GM15510 (cell line): ENCODE measurements around the gene MCM3AP.

Experiments
- POLR2A ChIP-seq: IDR thresholded peaks from 3 replicates; pipeline ENCODE4 v1.6.1; 2011; ENCODE audit warnings: borderline replicate concordance; ENCODE audit not compliant: insufficient read length; ENCODE audit errors: extremely low read depth

Gene MCM3AP

GRCh38 chr21:46199436-46200373 is 85.7 kb downstream of the MCM3AP start:
- TF ChIP-seq POLR2A = no peak

- no peak for TF ChIP-seq POLR2A
These were observed 88.7 kb downstream of the MCM3AP start for GRCh38 chr21:46196733-46197132.

- no peak for TF ChIP-seq POLR2A
These were observed 89.7 kb downstream of the MCM3AP start for GRCh38 chr21:46195595-46196195.

GRCh38 chr21:46194374-46195334 is 90.8 kb downstream of the MCM3AP start:
- no peak for TF ChIP-seq POLR2A

GRCh38 chr21:46193829-46194373 is 91.5 kb downstream of the MCM3AP start:
- TF ChIP-seq POLR2A = no peak

- no peak for TF ChIP-seq POLR2A
These were observed 93.5 kb downstream of the MCM3AP start for GRCh38 chr21:46191686-46192575.

GRCh38 chr21:46191257-46191685 is 94.1 kb downstream of the MCM3AP start:
- TF ChIP-seq POLR2A = no peak

GRCh38 chr21:46190491-46191131 is 94.8 kb downstream of the MCM3AP start:
- no peak for TF ChIP-seq POLR2A

GRCh38 chr21:46189959-46190490 is 95.4 kb downstream of the MCM3AP start:
- TF ChIP-seq POLR2A = no peak

- TF ChIP-seq POLR2A = no peak
These were observed 96.0 kb downstream of the MCM3AP start for GRCh38 chr21:46189213-46189958.

GRCh38 chr21:46188226-46189212 is 96.9 kb downstream of the MCM3AP start:
- TF ChIP-seq POLR2A = no peak

GRCh38 chr21:46187814-46188213 is 97.6 kb downstream of the MCM3AP start:
- TF ChIP-seq POLR2A = no peak

- no peak for TF ChIP-seq POLR2A
These were observed 98.2 kb downstream of the MCM3AP start for GRCh38 chr21:46187261-46187660.
